DND-41 (cell line): ENCODE results near the gene LENG9.

ENCODE experiments used
- CTCF ChIP-seq: IDR thresholded peaks from 2 replicates; pipeline ENCODE4 v1.5.1; 2012; ENCODE audit warnings: borderline replicate concordance, low read length, moderate library complexity, mild to moderate bottlenecking; ENCODE audit not compliant: poor library complexity, severe bottlenecking; ENCODE audit errors: extremely low read depth
- EZH2 ChIP-seq: IDR thresholded peaks from 3 replicates; pipeline ENCODE4 v1.6.1; 2012; ENCODE audit warnings: borderline replicate concordance, low read depth, mild to moderate bottlenecking, moderate library complexity, low read length, inconsistent platforms; ENCODE audit not compliant: severe bottlenecking

GRCh38 chr19:54429176-54429495 lies 34.4 kb downstream of the LENG9 start:
- TF ChIP-seq CTCF (no peak), EZH2 (no peak)
